Measurements from ENCODE around the gene MPZL1. TPM values are rescaled to one million over a fixed set of nuclear protein-coding genes. Genes with fewer than 3 reads are reported as not detected.

Gene MPZL1
- polyA plus RNA-seq, 2 of the 4 experiments (the other 2 are of a cell fraction) = 92.6 to 178 TPM

DNA sequence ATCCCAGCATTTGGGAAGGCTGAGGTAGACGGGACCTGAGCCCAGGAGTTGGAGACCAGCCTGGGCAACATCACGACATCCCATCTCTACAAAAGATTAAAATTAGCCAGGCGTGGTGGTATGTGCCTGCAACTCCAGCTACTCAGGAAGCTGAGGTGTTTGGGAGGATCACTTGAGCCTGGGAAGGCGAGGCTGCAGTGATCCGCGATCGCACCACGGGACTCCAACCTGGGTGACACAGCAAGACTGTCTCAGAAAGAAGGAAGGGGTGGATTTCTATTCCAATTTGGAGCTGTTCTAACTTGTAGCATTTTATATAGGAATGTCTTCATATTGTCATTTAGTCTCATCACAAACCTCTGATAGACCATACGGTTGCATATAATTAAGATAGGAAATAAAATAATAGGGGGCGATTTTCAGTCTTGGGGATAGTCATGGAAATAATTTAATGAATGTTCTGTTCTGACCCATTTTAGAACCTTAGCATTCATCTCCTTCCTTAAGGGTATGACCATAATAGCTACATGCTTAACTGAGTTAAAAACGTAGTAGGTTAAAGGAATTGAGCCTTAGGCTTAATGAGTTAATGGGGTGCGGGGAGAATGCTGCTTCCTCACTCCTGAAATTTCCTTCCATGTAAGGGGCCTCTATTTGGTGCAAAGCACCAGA lies 99.0 kb downstream of the MPZL1 start:
- ATAC-seq (peak in 1 of 2 experiments; percentile 31; a peak in 2 of 6 replicates), DNase-seq (ENCODE audit: low read depth in 1 of 2, low spot score in 1 of 2) (no peak), FAIRE-seq (no peak)
- peaks cover 3% of the 10 kb centered on the region; the same call in 1 of the 3 replicates for H3K9me3 ChIP-seq
- H3K4me2 ChIP-seq = peak overlapping the region; percentile 71
- H3K27ac ChIP-seq = peak overlapping the region; percentile 77 to 87
- POLR2A ChIA-PET = interaction anchor here (1.2 to 1.3 kb wide), 4 partner anchors 9 to 117 kb away, joined by 4 to 5 read pairs (median 5); partner anchors contain the start of gene MPC2
- peaks cover 24% of the 10 kb centered on the region for H3K4me1 ChIP-seq
- H3K4me3 ChIP-seq = peak overlapping the region; percentile 7; the same call in 2 of the 3 replicates
- no peak for TF ChIP-seq TFCP2L1 (CRISPR knock-in tag; IDR thresholded peaks at IDR 0.05)
- no peak for TF ChIP-seq NR3C1 (IDR thresholded peaks at IDR 0.05)
- no peak for TF ChIP-seq GATA3 (IDR thresholded peaks at IDR 0.05; ENCODE audit: borderline replicate concordance)
- no peak for TF ChIP-seq HDAC2 (IDR thresholded peaks at IDR 0.05)
- TF ChIP-seq JUN (IDR thresholded peaks at IDR 0.05) = no peak
- TF ChIP-seq CHD4 (IDR thresholded peaks at IDR 0.05; ENCODE audit: borderline replicate concordance) = no peak
- no peak for TF ChIP-seq FOSL2 (IDR thresholded peaks at IDR 0.05)
- TF ChIP-seq FOSL2 (CRISPR knock-in tag; IDR thresholded peaks at IDR 0.05) = no peak
- no peak for TF ChIP-seq MAZ (IDR thresholded peaks at IDR 0.05; ENCODE audit: borderline replicate concordance, low read depth, low read length)
- TF ChIP-seq, protein P1, sequence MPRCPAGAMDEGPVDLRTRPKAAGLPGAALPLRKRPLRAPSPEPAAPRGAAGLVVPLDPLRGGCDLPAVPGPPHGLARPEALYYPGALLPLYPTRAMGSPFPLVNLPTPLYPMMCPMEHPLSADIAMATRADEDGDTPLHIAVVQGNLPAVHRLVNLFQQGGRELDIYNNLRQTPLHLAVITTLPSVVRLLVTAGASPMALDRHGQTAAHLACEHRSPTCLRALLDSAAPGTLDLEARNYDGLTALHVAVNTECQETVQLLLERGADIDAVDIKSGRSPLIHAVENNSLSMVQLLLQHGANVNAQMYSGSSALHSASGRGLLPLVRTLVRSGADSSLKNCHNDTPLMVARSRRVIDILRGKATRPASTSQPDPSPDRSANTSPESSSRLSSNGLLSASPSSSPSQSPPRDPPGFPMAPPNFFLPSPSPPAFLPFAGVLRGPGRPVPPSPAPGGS (IDR thresholded peaks at IDR 0.05) = no peak
- TF ChIP-seq POLR2A (IDR thresholded peaks at IDR 0.05; ENCODE audit: low read length) = no peak
- TF ChIP-seq EP300 (IDR thresholded peaks at IDR 0.05) = no peak
- TF ChIP-seq, protein P2, sequence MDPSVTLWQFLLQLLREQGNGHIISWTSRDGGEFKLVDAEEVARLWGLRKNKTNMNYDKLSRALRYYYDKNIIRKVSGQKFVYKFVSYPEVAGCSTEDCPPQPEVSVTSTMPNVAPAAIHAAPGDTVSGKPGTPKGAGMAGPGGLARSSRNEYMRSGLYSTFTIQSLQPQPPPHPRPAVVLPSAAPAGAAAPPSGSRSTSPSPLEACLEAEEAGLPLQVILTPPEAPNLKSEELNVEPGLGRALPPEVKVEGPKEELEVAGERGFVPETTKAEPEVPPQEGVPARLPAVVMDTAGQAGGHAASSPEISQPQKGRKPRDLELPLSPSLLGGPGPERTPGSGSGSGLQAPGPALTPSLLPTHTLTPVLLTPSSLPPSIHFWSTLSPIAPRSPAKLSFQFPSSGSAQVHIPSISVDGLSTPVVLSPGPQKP (IDR thresholded peaks at IDR 0.05; ENCODE audit: low read depth, low read length) = no peak
- TF ChIP-seq, protein P3, sequence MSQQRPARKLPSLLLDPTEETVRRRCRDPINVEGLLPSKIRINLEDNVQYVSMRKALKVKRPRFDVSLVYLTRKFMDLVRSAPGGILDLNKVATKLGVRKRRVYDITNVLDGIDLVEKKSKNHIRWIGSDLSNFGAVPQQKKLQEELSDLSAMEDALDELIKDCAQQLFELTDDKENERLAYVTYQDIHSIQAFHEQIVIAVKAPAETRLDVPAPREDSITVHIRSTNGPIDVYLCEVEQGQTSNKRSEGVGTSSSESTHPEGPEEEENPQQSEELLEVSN (IDR thresholded peaks at IDR 0.05; ENCODE audit: borderline replicate concordance, low read depth) = no peak
- no peak for TF ChIP-seq EHMT2 (IDR thresholded peaks at IDR 0.05; ENCODE audit: low read depth)
- no peak for TF ChIP-seq MAFK (IDR thresholded peaks at IDR 0.05; ENCODE audit: partially characterized antibody)
- TF ChIP-seq RNF2 (IDR thresholded peaks at IDR 0.05; ENCODE audit: borderline replicate concordance, low read depth) = no peak
- 86% methylated on average over 12 of the region's 12 CpGs for WGBS (ENCODE audit: missing lambda C conversion rate)
- CTCF ChIA-PET = interaction anchor here (1.1 kb wide), 1 partner anchor 133 kb away, joined by 3 read pairs; no protein-coding TSS in a partner anchor

DNA sequence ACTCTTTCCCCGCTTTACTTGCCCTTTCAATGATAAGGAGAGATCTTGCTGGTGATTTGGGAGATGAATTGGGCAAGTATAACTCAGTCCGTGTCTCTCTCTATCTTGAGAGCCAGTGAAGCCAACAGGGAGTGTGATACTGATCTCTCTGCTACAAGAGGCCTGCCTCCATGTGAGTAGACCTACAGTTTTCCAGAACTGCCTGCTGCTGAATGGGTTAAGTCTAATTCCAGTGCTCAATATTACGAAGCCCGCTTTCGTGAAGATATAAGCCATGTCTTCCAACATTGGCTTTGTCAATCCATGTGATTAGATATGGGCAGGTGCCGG lies 99.5 kb downstream of the MPZL1 start:
- Histone ChIP-seq H3K27ac (peak overlapping the region; percentile 9 to 87; a peak in 2 of 6 replicates), H3K9me3 (no peaks in the 10 kb centered on the region), H3K4me1 (peaks cover 24% of the 10 kb centered on the region), H3K4me3 (no peak overlapping the region), H3K4me2 (peak overlapping the region; percentile 37)
- CTCF ChIA-PET = interaction anchor here (1.1 kb wide), 1 partner anchor 133 kb away, joined by 3 read pairs; no protein-coding TSS in a partner anchor
- ATAC-seq (no peak), DNase-seq (ENCODE audit: low read depth in 1 of 2, low spot score in 1 of 2) (no peak), FAIRE-seq (no peak)
- TF ChIP-seq, protein P1 (IDR thresholded peaks at IDR 0.05) = no peak
- no peak for TF ChIP-seq FOSL2 (IDR thresholded peaks at IDR 0.05)
- no peak for TF ChIP-seq FOSL2 (CRISPR knock-in tag; IDR thresholded peaks at IDR 0.05)
- no peak for TF ChIP-seq GATA3 (IDR thresholded peaks at IDR 0.05; ENCODE audit: borderline replicate concordance)
- TF ChIP-seq, protein P4, sequence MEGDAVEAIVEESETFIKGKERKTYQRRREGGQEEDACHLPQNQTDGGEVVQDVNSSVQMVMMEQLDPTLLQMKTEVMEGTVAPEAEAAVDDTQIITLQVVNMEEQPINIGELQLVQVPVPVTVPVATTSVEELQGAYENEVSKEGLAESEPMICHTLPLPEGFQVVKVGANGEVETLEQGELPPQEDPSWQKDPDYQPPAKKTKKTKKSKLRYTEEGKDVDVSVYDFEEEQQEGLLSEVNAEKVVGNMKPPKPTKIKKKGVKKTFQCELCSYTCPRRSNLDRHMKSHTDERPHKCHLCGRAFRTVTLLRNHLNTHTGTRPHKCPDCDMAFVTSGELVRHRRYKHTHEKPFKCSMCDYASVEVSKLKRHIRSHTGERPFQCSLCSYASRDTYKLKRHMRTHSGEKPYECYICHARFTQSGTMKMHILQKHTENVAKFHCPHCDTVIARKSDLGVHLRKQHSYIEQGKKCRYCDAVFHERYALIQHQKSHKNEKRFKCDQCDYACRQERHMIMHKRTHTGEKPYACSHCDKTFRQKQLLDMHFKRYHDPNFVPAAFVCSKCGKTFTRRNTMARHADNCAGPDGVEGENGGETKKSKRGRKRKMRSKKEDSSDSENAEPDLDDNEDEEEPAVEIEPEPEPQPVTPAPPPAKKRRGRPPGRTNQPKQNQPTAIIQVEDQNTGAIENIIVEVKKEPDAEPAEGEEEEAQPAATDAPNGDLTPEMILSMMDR (IDR thresholded peaks at IDR 0.05) = no peak
- WGBS (ENCODE audit: missing lambda C conversion rate) = 98% methylated on average over 6 of the region's 6 CpGs
- POLR2A ChIA-PET = no interaction called here

Data from A549 (cell line).